ENCODE measurements around the gene OR52L1.

Gene OR52L1

DNA sequence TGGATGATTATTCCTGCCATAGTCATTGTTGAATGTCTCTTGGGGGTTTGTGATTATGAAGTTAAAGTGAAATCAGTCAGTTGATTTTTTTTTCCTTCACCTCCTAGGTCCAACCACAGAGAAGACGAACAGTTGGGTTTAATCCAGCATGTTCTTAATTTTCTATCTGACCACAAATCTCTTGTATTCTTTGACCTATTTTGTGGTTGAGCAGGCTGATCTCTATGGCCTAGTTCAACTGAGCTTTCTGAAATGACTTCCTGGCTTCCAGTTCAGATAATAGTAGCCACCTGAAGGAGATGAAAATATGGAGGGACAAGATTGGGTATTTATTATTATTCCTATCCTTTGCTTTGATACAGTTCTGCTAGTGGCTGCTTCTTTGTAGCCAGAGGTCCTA is 13.3 kb downstream of the OR52L1 start (continued):
- TF ChIP-seq, protein P1, sequence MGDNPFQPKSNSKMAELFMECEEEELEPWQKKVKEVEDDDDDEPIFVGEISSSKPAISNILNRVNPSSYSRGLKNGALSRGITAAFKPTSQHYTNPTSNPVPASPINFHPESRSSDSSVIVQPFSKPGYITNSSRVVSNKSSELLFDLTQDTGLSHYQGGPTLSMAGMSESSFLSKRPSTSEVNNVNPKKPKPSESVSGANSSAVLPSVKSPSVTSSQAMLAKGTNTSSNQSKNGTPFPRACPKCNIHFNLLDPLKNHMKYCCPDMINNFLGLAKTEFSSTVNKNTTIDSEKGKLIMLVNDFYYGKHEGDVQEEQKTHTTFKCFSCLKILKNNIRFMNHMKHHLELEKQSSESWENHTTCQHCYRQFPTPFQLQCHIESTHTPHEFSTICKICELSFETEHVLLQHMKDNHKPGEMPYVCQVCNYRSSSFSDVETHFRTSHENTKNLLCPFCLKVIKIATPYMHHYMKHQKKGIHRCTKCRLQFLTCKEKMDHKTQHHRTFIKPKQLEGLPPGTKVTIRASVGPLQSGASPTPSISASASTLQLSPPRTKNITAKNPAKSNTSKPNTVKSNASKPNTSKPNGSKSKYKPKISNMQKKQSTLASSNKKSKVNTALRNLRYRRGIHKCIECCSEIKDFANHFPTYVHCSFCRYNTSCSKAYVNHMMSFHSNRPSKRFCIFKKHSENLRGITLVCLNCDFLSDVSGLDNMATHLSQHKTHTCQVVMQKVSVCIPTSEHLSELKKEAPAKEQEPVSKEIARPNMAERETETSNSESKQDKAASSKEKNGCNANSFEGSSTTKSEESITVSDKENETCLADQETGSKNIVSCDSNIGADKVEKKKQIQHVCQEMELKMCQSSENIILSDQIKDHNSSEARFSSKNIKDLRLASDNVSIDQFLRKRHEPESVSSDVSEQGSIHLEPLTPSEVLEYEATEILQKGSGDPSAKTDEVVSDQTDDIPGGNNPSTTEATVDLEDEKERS (tag by site-specific recombination; IDR thresholded peaks at IDR 0.05) = no peak
- TF ChIP-seq, protein P2, sequence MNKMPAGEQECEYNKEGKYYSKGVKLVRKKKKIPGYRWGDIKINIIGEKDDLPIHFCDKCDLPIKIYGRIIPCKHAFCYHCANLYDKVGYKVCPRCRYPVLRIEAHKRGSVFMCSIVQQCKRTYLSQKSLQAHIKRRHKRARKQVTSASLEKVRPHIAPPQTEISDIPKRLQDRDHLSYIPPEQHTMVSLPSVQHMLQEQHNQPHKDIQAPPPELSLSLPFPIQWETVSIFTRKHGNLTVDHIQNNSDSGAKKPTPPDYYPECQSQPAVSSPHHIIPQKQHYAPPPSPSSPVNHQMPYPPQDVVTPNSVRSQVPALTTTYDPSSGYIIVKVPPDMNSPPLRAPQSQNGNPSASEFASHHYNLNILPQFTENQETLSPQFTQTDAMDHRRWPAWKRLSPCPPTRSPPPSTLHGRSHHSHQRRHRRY (tag by site-specific recombination; IDR thresholded peaks at IDR 0.05) = no peak
- TF ChIP-seq ZNF670 (tag by site-specific recombination; IDR thresholded peaks at IDR 0.05; ENCODE audit: low read depth) (no peak), ZBTB7A (tag by site-specific recombination; IDR thresholded peaks at IDR 0.05; ENCODE audit: low read depth) (no peak), TCF7L2 (IDR thresholded peaks at IDR 0.05; ENCODE audit: borderline replicate concordance, low read depth, low read length) (no peak)
- TF ChIP-seq, protein P3, sequence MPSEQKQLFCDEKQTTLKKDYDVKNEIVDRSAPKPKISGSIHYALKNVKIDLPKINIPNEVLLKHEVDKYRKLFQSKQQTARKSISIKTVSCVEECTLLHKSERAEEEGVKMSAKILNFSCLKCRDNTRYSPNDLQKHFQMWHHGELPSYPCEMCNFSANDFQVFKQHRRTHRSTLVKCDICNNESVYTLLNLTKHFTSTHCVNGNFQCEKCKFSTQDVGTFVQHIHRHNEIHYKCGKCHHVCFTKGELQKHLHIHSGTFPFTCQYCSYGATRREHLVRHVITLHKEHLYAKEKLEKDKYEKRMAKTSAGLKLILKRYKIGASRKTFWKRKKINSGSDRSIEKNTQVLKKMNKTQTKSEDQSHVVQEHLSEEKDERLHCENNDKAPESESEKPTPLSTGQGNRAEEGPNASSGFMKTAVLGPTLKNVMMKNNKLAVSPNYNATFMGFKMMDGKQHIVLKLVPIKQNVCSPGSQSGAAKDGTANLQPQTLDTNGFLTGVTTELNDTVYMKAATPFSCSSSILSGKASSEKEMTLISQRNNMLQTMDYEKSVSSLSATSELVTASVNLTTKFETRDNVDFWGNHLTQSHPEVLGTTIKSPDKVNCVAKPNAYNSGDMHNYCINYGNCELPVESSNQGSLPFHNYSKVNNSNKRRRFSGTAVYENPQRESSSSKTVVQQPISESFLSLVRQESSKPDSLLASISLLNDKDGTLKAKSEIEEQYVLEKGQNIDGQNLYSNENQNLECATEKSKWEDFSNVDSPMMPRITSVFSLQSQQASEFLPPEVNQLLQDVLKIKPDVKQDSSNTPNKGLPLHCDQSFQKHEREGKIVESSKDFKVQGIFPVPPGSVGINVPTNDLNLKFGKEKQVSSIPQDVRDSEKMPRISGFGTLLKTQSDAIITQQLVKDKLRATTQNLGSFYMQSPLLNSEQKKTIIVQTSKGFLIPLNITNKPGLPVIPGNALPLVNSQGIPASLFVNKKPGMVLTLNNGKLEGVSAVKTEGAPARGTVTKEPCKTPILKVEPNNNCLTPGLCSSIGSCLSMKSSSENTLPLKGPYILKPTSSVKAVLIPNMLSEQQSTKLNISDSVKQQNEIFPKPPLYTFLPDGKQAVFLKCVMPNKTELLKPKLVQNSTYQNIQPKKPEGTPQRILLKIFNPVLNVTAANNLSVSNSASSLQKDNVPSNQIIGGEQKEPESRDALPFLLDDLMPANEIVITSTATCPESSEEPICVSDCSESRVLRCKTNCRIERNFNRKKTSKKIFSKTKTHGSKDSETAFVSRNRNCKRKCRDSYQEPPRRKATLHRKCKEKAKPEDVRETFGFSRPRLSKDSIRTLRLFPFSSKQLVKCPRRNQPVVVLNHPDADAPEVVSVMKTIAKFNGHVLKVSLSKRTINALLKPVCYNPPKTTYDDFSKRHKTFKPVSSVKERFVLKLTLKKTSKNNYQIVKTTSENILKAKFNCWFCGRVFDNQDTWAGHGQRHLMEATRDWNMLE (tag by site-specific recombination; conservative IDR thresholded peaks at IDR 0.05; ENCODE audit: low read depth) = no peak
- TF ChIP-seq, protein P4, sequence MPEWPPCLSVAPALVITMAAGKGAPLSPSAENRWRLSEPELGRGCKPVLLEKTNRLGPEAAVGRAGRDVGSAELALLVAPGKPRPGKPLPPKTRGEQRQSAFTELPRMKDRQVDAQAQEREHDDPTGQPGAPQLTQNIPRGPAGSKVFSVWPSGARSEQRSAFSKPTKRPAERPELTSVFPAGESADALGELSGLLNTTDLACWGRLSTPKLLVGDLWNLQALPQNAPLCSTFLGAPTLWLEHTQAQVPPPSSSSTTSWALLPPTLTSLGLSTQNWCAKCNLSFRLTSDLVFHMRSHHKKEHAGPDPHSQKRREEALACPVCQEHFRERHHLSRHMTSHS (tag by site-specific recombination; IDR thresholded peaks at IDR 0.05) = no peak

DNA sequence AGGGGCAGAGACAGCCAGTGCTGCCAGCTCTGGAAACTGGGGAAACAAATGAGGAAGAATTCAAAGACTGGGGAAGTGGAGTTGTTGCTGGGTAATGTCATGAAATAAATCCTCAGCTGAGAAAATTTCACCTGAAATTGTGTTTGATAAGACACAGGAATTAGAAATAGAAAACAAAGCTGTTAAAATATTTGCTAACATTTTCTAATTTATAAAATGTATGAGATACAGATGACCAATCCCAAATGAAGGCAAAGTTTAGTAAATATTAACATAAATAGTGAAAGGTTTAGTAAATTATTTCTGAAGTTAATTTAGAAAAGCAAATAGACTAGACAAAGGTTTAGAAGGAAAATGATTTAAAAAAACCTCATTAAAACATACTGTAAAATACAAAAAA is 18.4 kb downstream of the OR52L1 start, which contains the start of gene OR56A5:
TSS of gene OR56A5 (minus strand) at position 101 of the 400 bp plus-strand sequence. CDS start at position 101, 0 bp downstream.
- CTCF ChIA-PET = no interaction called here
- TF ChIP-seq ZBTB20 (tag by site-specific recombination; IDR thresholded peaks at IDR 0.05) (no peak), ZNF654 (tag by site-specific recombination; IDR thresholded peaks at IDR 0.05; ENCODE audit: low read depth) (no peak), FEZF1 (tag by site-specific recombination; IDR thresholded peaks at IDR 0.05) (no peak), ZNF501 (tag by site-specific recombination; IDR thresholded peaks at IDR 0.05) (no peak), ZNF701 (tag by site-specific recombination; IDR thresholded peaks at IDR 0.05) (no peak), ZSCAN16 (tag by site-specific recombination; IDR thresholded peaks at IDR 0.05) (no peak), ZNF621 (tag by site-specific recombination; IDR thresholded peaks at IDR 0.05) (no peak), ZNF623 (tag by site-specific recombination; IDR thresholded peaks at IDR 0.05) (no peak), KLF9 (tag by site-specific recombination; IDR thresholded peaks at IDR 0.05; ENCODE audit: low read depth) (no peak)
- TF ChIP-seq, protein P3 (tag by site-specific recombination; conservative IDR thresholded peaks at IDR 0.05; ENCODE audit: low read depth) = no peak
- TF ChIP-seq, protein P5, sequence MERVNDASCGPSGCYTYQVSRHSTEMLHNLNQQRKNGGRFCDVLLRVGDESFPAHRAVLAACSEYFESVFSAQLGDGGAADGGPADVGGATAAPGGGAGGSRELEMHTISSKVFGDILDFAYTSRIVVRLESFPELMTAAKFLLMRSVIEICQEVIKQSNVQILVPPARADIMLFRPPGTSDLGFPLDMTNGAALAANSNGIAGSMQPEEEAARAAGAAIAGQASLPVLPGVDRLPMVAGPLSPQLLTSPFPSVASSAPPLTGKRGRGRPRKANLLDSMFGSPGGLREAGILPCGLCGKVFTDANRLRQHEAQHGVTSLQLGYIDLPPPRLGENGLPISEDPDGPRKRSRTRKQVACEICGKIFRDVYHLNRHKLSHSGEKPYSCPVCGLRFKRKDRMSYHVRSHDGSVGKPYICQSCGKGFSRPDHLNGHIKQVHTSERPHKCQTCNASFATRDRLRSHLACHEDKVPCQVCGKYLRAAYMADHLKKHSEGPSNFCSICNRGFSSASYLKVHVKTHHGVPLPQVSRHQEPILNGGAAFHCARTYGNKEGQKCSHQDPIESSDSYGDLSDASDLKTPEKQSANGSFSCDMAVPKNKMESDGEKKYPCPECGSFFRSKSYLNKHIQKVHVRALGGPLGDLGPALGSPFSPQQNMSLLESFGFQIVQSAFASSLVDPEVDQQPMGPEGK (tag by site-specific recombination; IDR thresholded peaks at IDR 0.05) = no peak
- TF ChIP-seq, protein P6, sequence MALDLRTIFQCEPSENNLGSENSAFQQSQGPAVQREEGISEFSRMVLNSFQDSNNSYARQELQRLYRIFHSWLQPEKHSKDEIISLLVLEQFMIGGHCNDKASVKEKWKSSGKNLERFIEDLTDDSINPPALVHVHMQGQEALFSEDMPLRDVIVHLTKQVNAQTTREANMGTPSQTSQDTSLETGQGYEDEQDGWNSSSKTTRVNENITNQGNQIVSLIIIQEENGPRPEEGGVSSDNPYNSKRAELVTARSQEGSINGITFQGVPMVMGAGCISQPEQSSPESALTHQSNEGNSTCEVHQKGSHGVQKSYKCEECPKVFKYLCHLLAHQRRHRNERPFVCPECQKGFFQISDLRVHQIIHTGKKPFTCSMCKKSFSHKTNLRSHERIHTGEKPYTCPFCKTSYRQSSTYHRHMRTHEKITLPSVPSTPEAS (tag by site-specific recombination; IDR thresholded peaks at IDR 0.05) = no peak

More for the DNA sequence above, 18.4 kb downstream of the OR52L1 start, which contains the start of gene OR56A5:
- POLR2A ChIA-PET = no interaction called here
- Histone ChIP-seq H3K9me3 (ENCODE audit: control insufficient read depth, insufficient read depth, low read depth, low read length) (no peaks in the 10 kb centered on the region), H3K4me3 (ENCODE audit: low read depth, low read length) (no peak within 1 kb of the TSS), H3K36me3 (ENCODE audit: control insufficient read depth in 2 of 2, insufficient read depth in 1 of 2, low read length in 2 of 2) (no peaks in the 10 kb centered on the region), H3K4me1 (ENCODE audit: control insufficient read depth, insufficient read depth, low read length) (no peaks in the 10 kb centered on the region), H3K27ac (ENCODE audit: extremely low read depth, low read depth, low read length) (no peak within 1 kb of the TSS)

Data from HEK293 (cell line).